SK-N-SH treated with all-trans-retinoic acid at 6 μM for 48 hours (cell line): ENCODE measurements around the gene RIC1.

Experiments used
- ARNTL ChIP-seq: fragments of 450-650 bp; formaldehyde crosslinking; IDR thresholded peaks from 2 replicates; pipeline ENCODE4 v1.5.0; 2020; ENCODE audit warnings: low read depth, mild to moderate bottlenecking, moderate library complexity, borderline replicate concordance
- CSRNP3 ChIP-seq: fragments of 250-450 bp; sonication (Bioruptor Pico); IDR thresholded peaks from 2 replicates; pipeline ENCODE4 v1.5.1; 2021; ENCODE audit warnings: mild to moderate bottlenecking, moderate library complexity
- ESRRG ChIP-seq: fragments of 250-450 bp; sonication (Bioruptor Pico); IDR thresholded peaks from 2 replicates; pipeline ENCODE4 v1.6.1; 2021; ENCODE audit warnings: mild to moderate bottlenecking
- GLIS3 ChIP-seq: fragments of 250-450 bp; sonication (Bioruptor Pico); IDR thresholded peaks from 2 replicates; pipeline ENCODE4 v1.5.0; 2020; ENCODE audit warnings: mild to moderate bottlenecking, moderate library complexity
- PATZ1 ChIP-seq: fragments of 250-450 bp; sonication (Bioruptor Pico); IDR thresholded peaks from 2 replicates; pipeline ENCODE4 v1.8.0; 2020; ENCODE audit warnings: mild to moderate bottlenecking, moderate library complexity, borderline replicate concordance
- POU6F1 ChIP-seq: fragments of 250-450 bp; sonication (Bioruptor Pico); IDR thresholded peaks from 2 replicates; pipeline ENCODE4 v1.8.0; 2021; ENCODE audit warnings: low read depth, mild to moderate bottlenecking, moderate library complexity, borderline replicate concordance
- PPARA ChIP-seq: fragments of 250-450 bp; sonication (Bioruptor Pico); IDR thresholded peaks from 2 replicates; pipeline ENCODE4 v1.5.0; 2020; ENCODE audit warnings: mild to moderate bottlenecking, borderline replicate concordance
- RARB ChIP-seq: fragments of 250-450 bp; sonication (Bioruptor Pico); IDR thresholded peaks from 2 replicates; pipeline ENCODE4 v1.8.0; 2021; ENCODE audit warnings: mild to moderate bottlenecking, moderate library complexity
- ZC3H10 ChIP-seq: fragments of 250-450 bp; sonication (Bioruptor Pico); IDR thresholded peaks from 2 replicates; pipeline ENCODE4 v1.5.1; 2021; ENCODE audit warnings: mild to moderate bottlenecking, moderate library complexity
- ZFP3 ChIP-seq: fragments of 250-450 bp; sonication (Bioruptor Pico); IDR thresholded peaks from 2 replicates; pipeline ENCODE4 v1.5.0; 2020; ENCODE audit warnings: mild to moderate bottlenecking, moderate library complexity
- ZFP30 ChIP-seq: fragments of 450-650 bp; formaldehyde crosslinking; IDR thresholded peaks from 2 replicates; pipeline ENCODE4 v1.5.0; 2022; ENCODE audit warnings: mild to moderate bottlenecking, moderate library complexity
- ZNF565 ChIP-seq: fragments of 450-650 bp; formaldehyde crosslinking; conservative IDR thresholded peaks from 2 replicates; pipeline ENCODE4 v1.5.0; 2020; ENCODE audit warnings: low read depth, mild to moderate bottlenecking, moderate library complexity
- ZNF70 ChIP-seq: fragments of 450-650 bp; formaldehyde crosslinking; IDR thresholded peaks from 2 replicates; pipeline ENCODE4 v1.5.0; 2020; ENCODE audit warnings: mild to moderate bottlenecking, moderate library complexity

- TF ChIP-seq PATZ1 (CRISPR knock-in tag) (no peak), ARNTL (CRISPR knock-in tag) (no peak), GLIS3 (no peak), ZNF70 (CRISPR knock-in tag) (no peak), ESRRG (CRISPR knock-in tag) (no peak), RARB (no peak), ZFP3 (CRISPR knock-in tag) (no peak), ZC3H10 (no peak), PPARA (CRISPR knock-in tag) (no peak), ZFP30 (CRISPR knock-in tag) (no peak), CSRNP3 (CRISPR knock-in tag) (no peak), POU6F1 (CRISPR knock-in tag) (no peak), ZNF565 (CRISPR knock-in tag) (no peak)
These were observed 67.0 kb downstream of the RIC1 start for GRCh38 chr9:5695860-5696259.
